Erythroblast (primary cell): Measurements from ENCODE around the gene FAM124A.

Experiments used
- GATA1 ChIP-seq: IDR thresholded peaks from 2 replicates; pipeline ENCODE4 v1.6.1; 2011; ENCODE audit warnings: low read depth, mild to moderate bottlenecking, control low read depth, low read length, moderate library complexity
- POLR2A ChIP-seq: IDR thresholded peaks from 2 replicates; pipeline ENCODE4 v1.6.1; 2011; ENCODE audit warnings: mild to moderate bottlenecking, low read length

DNA sequence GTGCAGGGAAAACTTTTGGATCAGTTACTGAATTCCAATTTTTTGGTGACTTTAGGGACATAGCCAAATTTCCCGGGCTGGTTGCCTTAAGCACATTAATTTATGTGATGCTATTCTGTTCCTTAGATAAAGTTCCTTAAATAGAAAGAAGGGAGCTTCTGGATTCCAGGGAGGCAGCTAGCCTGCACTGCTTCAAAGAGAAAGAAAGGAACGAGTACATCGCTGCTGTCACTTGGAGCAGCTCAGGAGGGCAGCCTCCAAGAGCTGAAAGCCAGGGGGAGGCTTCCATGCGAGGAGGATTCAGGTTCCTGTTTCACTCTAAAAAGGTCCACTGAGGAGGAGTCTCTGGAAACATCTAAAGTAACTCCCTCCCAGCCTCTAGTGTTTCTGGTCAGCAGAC is 55.7 kb downstream of the FAM124A start:
- TF ChIP-seq POLR2A (no peak), GATA1 (no peak)
